Measurements from ENCODE around the gene PHLDB2.

Gene PHLDB2

GRCh38 chr3:112019716-112020115 lies 160.7 kb downstream of the PHLDB2 start:
- DNase-seq (ENCODE audit: low read depth in 2 of 2), result no peak

DNA sequence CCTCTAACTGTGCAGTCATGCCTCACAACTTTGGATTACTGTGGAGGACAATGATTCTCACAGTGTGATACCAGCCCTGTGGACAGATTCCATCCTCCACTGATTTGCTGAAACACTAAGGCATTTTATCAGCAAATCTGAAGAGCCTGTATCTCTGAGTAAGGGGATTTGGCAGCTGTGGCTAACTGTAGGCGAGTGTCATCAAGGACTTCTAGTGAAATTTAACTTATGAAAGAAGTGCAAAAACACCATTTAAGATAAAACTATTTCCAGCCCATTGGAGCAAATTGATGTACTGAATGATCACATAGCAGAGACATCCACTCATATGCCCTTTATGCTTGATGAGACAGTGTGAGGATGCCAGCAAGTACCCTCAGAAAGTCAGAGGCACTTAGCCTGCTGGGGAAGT lies 161.6 kb downstream of the PHLDB2 start:
- DNase-seq (ENCODE audit: low read depth in 2 of 2), result no peak
